Measurements from ENCODE around the gene PPP4R3B.

DNA sequence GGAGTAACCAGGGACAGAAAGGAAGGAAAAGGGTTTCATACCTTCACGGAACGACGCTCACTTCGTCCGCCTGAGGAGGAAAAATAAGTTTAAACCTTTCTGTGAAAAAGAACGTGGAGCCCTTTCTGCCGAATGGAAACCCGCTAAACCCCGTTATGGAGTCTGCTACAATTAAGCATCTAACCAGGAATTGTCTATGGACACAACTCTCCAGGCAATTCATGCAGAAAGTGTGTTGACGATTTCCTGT lies 528 bp upstream of the PPP4R3B start:
- TF ChIP-seq, protein P1, sequence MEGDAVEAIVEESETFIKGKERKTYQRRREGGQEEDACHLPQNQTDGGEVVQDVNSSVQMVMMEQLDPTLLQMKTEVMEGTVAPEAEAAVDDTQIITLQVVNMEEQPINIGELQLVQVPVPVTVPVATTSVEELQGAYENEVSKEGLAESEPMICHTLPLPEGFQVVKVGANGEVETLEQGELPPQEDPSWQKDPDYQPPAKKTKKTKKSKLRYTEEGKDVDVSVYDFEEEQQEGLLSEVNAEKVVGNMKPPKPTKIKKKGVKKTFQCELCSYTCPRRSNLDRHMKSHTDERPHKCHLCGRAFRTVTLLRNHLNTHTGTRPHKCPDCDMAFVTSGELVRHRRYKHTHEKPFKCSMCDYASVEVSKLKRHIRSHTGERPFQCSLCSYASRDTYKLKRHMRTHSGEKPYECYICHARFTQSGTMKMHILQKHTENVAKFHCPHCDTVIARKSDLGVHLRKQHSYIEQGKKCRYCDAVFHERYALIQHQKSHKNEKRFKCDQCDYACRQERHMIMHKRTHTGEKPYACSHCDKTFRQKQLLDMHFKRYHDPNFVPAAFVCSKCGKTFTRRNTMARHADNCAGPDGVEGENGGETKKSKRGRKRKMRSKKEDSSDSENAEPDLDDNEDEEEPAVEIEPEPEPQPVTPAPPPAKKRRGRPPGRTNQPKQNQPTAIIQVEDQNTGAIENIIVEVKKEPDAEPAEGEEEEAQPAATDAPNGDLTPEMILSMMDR (IDR thresholded peaks at IDR 0.05) = no peak
- no peak for TF ChIP-seq TAF1 (IDR thresholded peaks at IDR 0.05; ENCODE audit: borderline replicate concordance, low read depth, low read length)
- no peak for TF ChIP-seq EP300 (IDR thresholded peaks at IDR 0.05; ENCODE audit: borderline replicate concordance in 1 of 2, low read depth in 1 of 2, low read length in 1 of 2)
- TF ChIP-seq RCOR1 (IDR thresholded peaks at IDR 0.05; ENCODE audit: low read length) = no peak
- no peak for TF ChIP-seq CHD2 (IDR thresholded peaks at IDR 0.05; ENCODE audit: low read length, partially characterized antibody)
- no peak for TF ChIP-seq SIN3A (IDR thresholded peaks at IDR 0.05; ENCODE audit: borderline replicate concordance, low read depth, low read length)
- no peak for TF ChIP-seq RFX5 (IDR thresholded peaks at IDR 0.05; ENCODE audit: low read length)
- no peak for TF ChIP-seq SMC3 (IDR thresholded peaks at IDR 0.05; ENCODE audit: low read depth, low read length)
- TF ChIP-seq RAD21 (IDR thresholded peaks at IDR 0.05; ENCODE audit: low read length) = no peak
- TF ChIP-seq MXI1 (IDR thresholded peaks at IDR 0.05; ENCODE audit: low read depth, low read length) = no peak
- TF ChIP-seq YY1 (IDR thresholded peaks at IDR 0.05; ENCODE audit: low read depth) = no peak
- TF ChIP-seq GABPA (IDR thresholded peaks at IDR 0.05; ENCODE audit: low read depth) = no peak
